K562 (cell line): Measurements from ENCODE around the gene P2RX3. TPM values are rescaled to one million over a fixed set of nuclear protein-coding genes. Genes with fewer than 3 reads are reported as not detected.

ENCODE experiments used
- ATAC-seq: fragments of 200-7000 bp; cut with Tn5 transposase; 3 replicates; pipeline ENCODE4 v1.9.1; 2020; ENCODE audit warnings: moderate library complexity
- BruUV-seq: library from RNA; stranded (reverse); fragments of 400-500 nt; replicated peaks from 2 replicates; lab custom pipeline; 2021; lab: Mats Ljungman, UMichigan
- CTCF ChIA-PET: fragments of 300-600 bp; formaldehyde crosslinking; extraction: SDS; loops from one replicate; lab custom pipeline; 2021; ENCODE audit warnings: low intra/inter-chr PET ratio; lab: Yijun Ruan, JAX
- POLR2A ChIA-PET: fragments of 300-600, 350-650 bp; sonication (Branson Sonifier 250); formaldehyde crosslinking; extraction: SDS; loops from one replicate; lab custom pipeline; 2021; ENCODE audit warnings: antibody characterized with exemption, inconsistent platforms; lab: Yijun Ruan, JAX
- DNase-seq, 4 experiments: peaks; one replicate each; pipeline versions ENCODE4 v3.0.0 to v3.0.0-alpha.2; 2011 to 2018; ENCODE audit warnings: low spot score in 3 of 4, mixed read lengths in 3 of 4; ENCODE audit errors: extremely low read depth in 1 of 4
- FAIRE-seq: peaks from 2 replicates; lab custom pipeline; 2011; peaks lifted over from hg19 to GRCh38; lab: Jason Lieb, UNC
- H2AFZ ChIP-seq: 2 replicates; pipeline ENCODE4 v1.6.0; 2011; ENCODE audit warnings: low read depth, low read length, control low read depth, inconsistent platforms
- H3K27ac ChIP-seq: fragments of 200-600 bp; 3 replicates; pipeline ENCODE4 v1.8.0; 2011; ENCODE audit warnings: low read depth, mild to moderate bottlenecking, control low read depth, inconsistent platforms, low read length, moderate library complexity, mixed read lengths; ENCODE audit errors: extremely low read depth
- H3K27me3 ChIP-seq, 2 experiments: fragments of 300-600 bp in 1 of 2; 2 replicates in 1 of 2; 3 replicates in 1 of 2; pipeline versions ENCODE4 v1.6.0 to v1.8.0; 2011; ENCODE audit warnings: inconsistent platforms in 2 of 2, low read length in 2 of 2, mild to moderate bottlenecking in 1 of 2, mixed read lengths in 1 of 2, moderate library complexity in 1 of 2; ENCODE audit not compliant: control insufficient read depth in 2 of 2, insufficient read depth in 2 of 2
- H3K36me3 ChIP-seq: fragments of 300-600 bp; 3 replicates; pipeline ENCODE4 v1.8.0; 2011; ENCODE audit warnings: mild to moderate bottlenecking, low read length, inconsistent platforms; ENCODE audit not compliant: control insufficient read depth, insufficient read depth
- H3K4me1 ChIP-seq, 2 experiments: fragments of 200-600 bp in 1 of 2; replicated peaks in 1 of 2; 2 replicates in 1 of 2; 3 replicates in 1 of 2; pipeline versions ENCODE4 v1.5.1 to v1.8.0; 2011; ENCODE audit warnings: inconsistent platforms in 2 of 2, low read length in 2 of 2, mild to moderate bottlenecking in 1 of 2, mixed read lengths in 1 of 2, moderate library complexity in 1 of 2; ENCODE audit not compliant: control insufficient read depth in 2 of 2, insufficient read depth in 2 of 2
- H3K4me2 ChIP-seq: 2 replicates; pipeline ENCODE4 v1.6.1; 2011; ENCODE audit warnings: low read length, control low read depth, inconsistent platforms, mixed read lengths; ENCODE audit not compliant: insufficient read depth
- H3K4me3 ChIP-seq: fragments of 200-600 bp; sonication (generic), shearing (Covaris generic); 2 replicates; pipeline ENCODE4 v1.5.1; 2016; ENCODE audit warnings: control low read depth, inconsistent platforms
- H3K79me2 ChIP-seq: fragments of 200-600 bp; 3 replicates; pipeline ENCODE4 v1.8.0; 2011; ENCODE audit warnings: low read length, inconsistent platforms; ENCODE audit not compliant: control insufficient read depth, insufficient read depth
- H3K9ac ChIP-seq, 2 experiments: 2 replicates each; pipeline versions ENCODE4 v1.6.0 to v1.6.1; 2011; ENCODE audit warnings: low read depth in 2 of 2, low read length in 2 of 2, control low read depth in 1 of 2, inconsistent platforms in 1 of 2, mild to moderate bottlenecking in 1 of 2, mixed read lengths in 1 of 2; ENCODE audit not compliant: insufficient read depth in 1 of 2
- H3K9me1 ChIP-seq: one replicate; pipeline ENCODE4 v1.6.0; 2011; ENCODE audit warnings: inconsistent platforms, mild to moderate bottlenecking, low read length, moderate library complexity; ENCODE audit not compliant: control insufficient read depth, insufficient read depth
- H3K9me3 ChIP-seq: replicated peaks from 2 replicates; pipeline ENCODE4 v1.5.1; 2011; ENCODE audit warnings: low read depth, low read length, inconsistent platforms; ENCODE audit not compliant: control insufficient read depth, insufficient read depth
- H4K20me1 ChIP-seq: replicated peaks from 2 replicates; pipeline ENCODE4 v1.6.1; 2011; ENCODE audit warnings: low read length, inconsistent platforms, mixed read lengths; ENCODE audit not compliant: control insufficient read depth, insufficient read depth
- ARHGAP35 ChIP-seq: fragments of 450-650 bp; IDR thresholded peaks from 2 replicates; pipeline ENCODE4 v1.6.1; 2018; ENCODE audit not compliant: partially characterized antibody
- CEBPG ChIP-seq, 3 experiments: fragments of 200-800 bp in 1 of 3; sonication (Bioruptor generic) in 1 of 3; sonication (generic) in 1 of 3; formaldehyde crosslinking in 1 of 3; IDR thresholded peaks in 2 of 3; conservative IDR thresholded peaks in 1 of 3; 2 replicates each; pipeline versions ENCODE4 v1.6.1 to v1.8.0; 2016 to 2022; ENCODE audit warnings: missing compliant biosample characterization in 2 of 3, missing genetic modification characterization in 2 of 3, mild to moderate bottlenecking in 1 of 3, missing genetic modification reagents in 1 of 3
- L3MBTL2 ChIP-seq: fragments of 450-650 bp; IDR thresholded peaks from 2 replicates; pipeline ENCODE4 v1.6.1; 2016; ENCODE audit warnings: mild to moderate bottlenecking, moderate library complexity
- POLR2H ChIP-seq: IDR thresholded peaks from 2 replicates; pipeline ENCODE4 v1.6.1; 2016; ENCODE audit warnings: missing genetic modification characterization, low read depth, mild to moderate bottlenecking, control low read depth, missing compliant biosample characterization, moderate library complexity
- SRSF7 ChIP-seq: fragments of 200-400 bp; formaldehyde crosslinking; optimal IDR thresholded peaks from 2 replicates; pipeline ENCODE3; 2017; ENCODE audit warnings: mild to moderate bottlenecking, low read depth, low read length
- TAF15 ChIP-seq: fragments of 200-400 bp; formaldehyde crosslinking; IDR thresholded peaks from 2 replicates; pipeline ENCODE4 v1.6.1; 2017; ENCODE audit warnings: mild to moderate bottlenecking, low read depth, low read length, moderate library complexity
- ZKSCAN3 ChIP-seq: fragments of 250-450 bp; sonication (Bioruptor Pico); IDR thresholded peaks from 2 replicates; pipeline ENCODE4 v1.4.0; 2020
- ZNF57 ChIP-seq: fragments of 450-650 bp; formaldehyde crosslinking; IDR thresholded peaks from 2 replicates; pipeline ENCODE4 v1.4.0; 2020; ENCODE audit warnings: mild to moderate bottlenecking, moderate library complexity
- WGBS: fragments of 100-300 bp; shearing (Covaris generic); methylation state at CpG from one replicate; pipeline ENCODE4 v1.1.6; 2016; ENCODE audit warnings: low coverage, mixed read lengths; ENCODE audit not compliant: insufficient coverage; ENCODE audit errors: missing lambda C conversion rate; 5-methylcytosine and 5-hydroxymethylcytosine counted together
- in situ Hi-C: fragments of 300-500 bp; cut with MboI; formaldehyde crosslinking; loops from 4 replicates; pipeline ENCODE4 v1.15.0; 2018; ENCODE audit warnings: inconsistent platforms, mixed read lengths
- intact Hi-C: fragments of 100-400 bp; cut with micrococcal nuclease; formaldehyde crosslinking; loops from 2 replicates; pipeline ENCODE4 v1.14.2; 2022
- polyA plus RNA-seq, 8 experiments: library from polyadenylated mRNA; depleted of rRNA in 4 of 8; stranded (reverse) in 5 of 8; unstranded in 3 of 8; fragments of >200 nt; fragmentation: Nextera tagmentation in 2 of 8; fragmentation: Illumina TruSeq in 1 of 8; extraction: Ambion mirVana in 2 of 8; extraction: Trizol in 1 of 8; gene quantifications; 2 replicates each; pipeline versions ENCODE4 v1.2.1 to v1.2.3, GENCODE V29; 2011 to 2014; ENCODE audit warnings: inconsistent platforms in 1 of 8, missing spikeins in 1 of 8
- total RNA-seq, 7 experiments: library from RNA; depleted of rRNA in 6 of 7; stranded (reverse); fragments of >200 nt in 6 of 7; fragmentation: Illumina TruSeq in 2 of 7; extraction: Trizol in 2 of 7; gene quantifications; 2 replicates each; pipeline versions ENCODE4 v1.2.1 to v1.2.3, GENCODE V29; 2011 to 2021; ENCODE audit warnings: low replicate concordance in 1 of 7
- TF ChIP-seq, protein P1 (sequence below): sonication (generic); formaldehyde crosslinking; IDR thresholded peaks from 2 replicates; pipeline ENCODE4 v1.4.0; 2020; ENCODE audit warnings: mild to moderate bottlenecking, missing genetic modification reagents
- TF ChIP-seq, protein P2 (sequence below), 2 experiments: fragments of 450-650 bp in 1 of 2; sonication (generic) in 1 of 2; formaldehyde crosslinking; conservative IDR thresholded peaks; 2 replicates each; pipeline versions ENCODE4 v1.4.0 to v1.8.1; 2020 to 2022; ENCODE audit warnings: mild to moderate bottlenecking in 1 of 2, missing genetic modification reagents in 1 of 2
- TF ChIP-seq, protein P3 (sequence below): fragments of 450-650 bp; IDR thresholded peaks from 2 replicates; pipeline ENCODE4 v1.6.1; 2018; ENCODE audit not compliant: partially characterized antibody
- TF ChIP-seq, protein P4 (sequence below): sonication (generic); formaldehyde crosslinking; IDR thresholded peaks from 2 replicates; pipeline ENCODE4 v1.8.0; 2022; ENCODE audit warnings: missing genetic modification reagents, mild to moderate bottlenecking, moderate library complexity, borderline replicate concordance

Gene P2RX3
- total and polyA plus RNA-seq, 9 of the 15 experiments (the other 6 are each of a cell fraction or from before 2014, with no cell fraction given) = not detected

DNA sequence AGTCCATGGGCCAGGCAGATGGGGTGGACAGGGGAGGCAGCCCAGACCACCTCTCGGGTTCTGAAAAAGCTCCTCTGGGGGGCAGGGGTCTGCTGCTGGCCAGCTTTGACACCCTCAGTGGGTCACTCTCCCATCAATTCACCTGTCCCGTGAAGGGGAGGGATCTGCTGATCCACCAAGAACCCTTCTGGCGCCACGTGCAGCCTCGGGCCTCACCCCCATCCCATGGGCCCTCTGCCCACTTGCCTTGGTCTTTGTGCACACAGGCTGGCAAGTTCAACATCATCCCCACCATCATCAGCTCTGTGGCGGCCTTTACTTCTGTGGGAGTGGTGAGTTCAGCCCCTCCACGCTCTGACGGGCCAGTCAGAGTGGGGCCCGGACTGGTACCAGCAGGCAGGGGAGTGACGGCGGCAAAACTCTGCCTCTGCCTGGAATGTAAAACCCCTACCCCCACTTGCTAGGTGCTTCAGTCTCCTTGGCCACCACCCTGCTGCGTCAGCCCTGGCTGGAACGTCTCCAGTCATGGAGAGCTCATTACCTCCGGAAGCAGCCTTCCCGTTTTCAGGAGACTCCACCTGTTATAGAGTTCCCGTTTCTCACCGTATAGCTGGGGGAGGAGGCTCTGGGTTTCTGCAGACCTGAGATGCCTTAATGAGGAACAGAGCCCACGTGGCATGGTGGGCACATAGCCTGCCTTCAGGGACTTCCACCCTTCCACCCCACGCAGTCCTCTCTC, 30.1 kb downstream of the P2RX3 start:
- Histone ChIP-seq H3K9me1 (no peaks in the 10 kb centered on the region), H3K9ac (peak overlapping the region in 1 of 2 experiments; percentile 83; a peak in 2 of 4 replicates), H4K20me1 (no peaks in the 10 kb centered on the region), H3K4me2 (peak overlapping the region; percentile 42), H3K27ac (no peak overlapping the region), H3K4me1 (peaks cover 12 to 18% of the 10 kb centered on the region in 2 experiments; a peak in 4 of 5 replicates), H3K4me3 (no peak overlapping the region), H3K27me3 (no peaks in the 10 kb centered on the region), H3K9me3 (no peaks in the 10 kb centered on the region), H3K36me3 (no peaks in the 10 kb centered on the region), H3K79me2 (no peaks in the 10 kb centered on the region), H2AFZ (peak overlapping the region; percentile 77)
- CTCF ChIA-PET = no interaction called here
- 15% methylated on average over 19 of the region's 19 CpGs for WGBS
- FAIRE-seq (no peak), DNase-seq (peak in 1 of 4 experiments; percentile 25), ATAC-seq (peak; percentile 63)
- in situ Hi-C loops (no loop called here), intact Hi-C loops (no loop called here)
- POLR2A ChIA-PET = interaction anchor here (0.6 to 1.1 kb wide), 3 partner anchors 9 to 12 kb away, joined by 3 to 5 read pairs (median 4); no protein-coding TSS in a partner anchor
- BruUV-seq = no TSS peak
- TF ChIP-seq POLR2H (tag) (no peak), CEBPG (CRISPR knock-in tag; IDR thresholded peaks at IDR 0.05) (no peak), CEBPG (tag; conservative IDR thresholded peaks at IDR 0.05 in 1 of 2, IDR thresholded peaks at IDR 0.05 in 1 of 2) (no peak), L3MBTL2 (no peak), SRSF7 (no peak), ARHGAP35 (no peak), TAF15 (no peak), ZNF57 (CRISPR knock-in tag) (no peak), ZKSCAN3 (no peak)
- TF ChIP-seq, protein P1, sequence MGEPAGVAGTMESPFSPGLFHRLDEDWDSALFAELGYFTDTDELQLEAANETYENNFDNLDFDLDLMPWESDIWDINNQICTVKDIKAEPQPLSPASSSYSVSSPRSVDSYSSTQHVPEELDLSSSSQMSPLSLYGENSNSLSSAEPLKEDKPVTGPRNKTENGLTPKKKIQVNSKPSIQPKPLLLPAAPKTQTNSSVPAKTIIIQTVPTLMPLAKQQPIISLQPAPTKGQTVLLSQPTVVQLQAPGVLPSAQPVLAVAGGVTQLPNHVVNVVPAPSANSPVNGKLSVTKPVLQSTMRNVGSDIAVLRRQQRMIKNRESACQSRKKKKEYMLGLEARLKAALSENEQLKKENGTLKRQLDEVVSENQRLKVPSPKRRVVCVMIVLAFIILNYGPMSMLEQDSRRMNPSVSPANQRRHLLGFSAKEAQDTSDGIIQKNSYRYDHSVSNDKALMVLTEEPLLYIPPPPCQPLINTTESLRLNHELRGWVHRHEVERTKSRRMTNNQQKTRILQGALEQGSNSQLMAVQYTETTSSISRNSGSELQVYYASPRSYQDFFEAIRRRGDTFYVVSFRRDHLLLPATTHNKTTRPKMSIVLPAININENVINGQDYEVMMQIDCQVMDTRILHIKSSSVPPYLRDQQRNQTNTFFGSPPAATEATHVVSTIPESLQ = no peak
- TF ChIP-seq, protein P2, sequence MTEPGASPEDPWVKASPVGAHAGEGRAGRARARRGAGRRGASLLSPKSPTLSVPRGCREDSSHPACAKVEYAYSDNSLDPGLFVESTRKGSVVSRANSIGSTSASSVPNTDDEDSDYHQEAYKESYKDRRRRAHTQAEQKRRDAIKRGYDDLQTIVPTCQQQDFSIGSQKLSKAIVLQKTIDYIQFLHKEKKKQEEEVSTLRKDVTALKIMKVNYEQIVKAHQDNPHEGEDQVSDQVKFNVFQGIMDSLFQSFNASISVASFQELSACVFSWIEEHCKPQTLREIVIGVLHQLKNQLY (CRISPR knock-in tag; conservative IDR thresholded peaks at IDR 0.05) = no peak
- TF ChIP-seq, protein P3, sequence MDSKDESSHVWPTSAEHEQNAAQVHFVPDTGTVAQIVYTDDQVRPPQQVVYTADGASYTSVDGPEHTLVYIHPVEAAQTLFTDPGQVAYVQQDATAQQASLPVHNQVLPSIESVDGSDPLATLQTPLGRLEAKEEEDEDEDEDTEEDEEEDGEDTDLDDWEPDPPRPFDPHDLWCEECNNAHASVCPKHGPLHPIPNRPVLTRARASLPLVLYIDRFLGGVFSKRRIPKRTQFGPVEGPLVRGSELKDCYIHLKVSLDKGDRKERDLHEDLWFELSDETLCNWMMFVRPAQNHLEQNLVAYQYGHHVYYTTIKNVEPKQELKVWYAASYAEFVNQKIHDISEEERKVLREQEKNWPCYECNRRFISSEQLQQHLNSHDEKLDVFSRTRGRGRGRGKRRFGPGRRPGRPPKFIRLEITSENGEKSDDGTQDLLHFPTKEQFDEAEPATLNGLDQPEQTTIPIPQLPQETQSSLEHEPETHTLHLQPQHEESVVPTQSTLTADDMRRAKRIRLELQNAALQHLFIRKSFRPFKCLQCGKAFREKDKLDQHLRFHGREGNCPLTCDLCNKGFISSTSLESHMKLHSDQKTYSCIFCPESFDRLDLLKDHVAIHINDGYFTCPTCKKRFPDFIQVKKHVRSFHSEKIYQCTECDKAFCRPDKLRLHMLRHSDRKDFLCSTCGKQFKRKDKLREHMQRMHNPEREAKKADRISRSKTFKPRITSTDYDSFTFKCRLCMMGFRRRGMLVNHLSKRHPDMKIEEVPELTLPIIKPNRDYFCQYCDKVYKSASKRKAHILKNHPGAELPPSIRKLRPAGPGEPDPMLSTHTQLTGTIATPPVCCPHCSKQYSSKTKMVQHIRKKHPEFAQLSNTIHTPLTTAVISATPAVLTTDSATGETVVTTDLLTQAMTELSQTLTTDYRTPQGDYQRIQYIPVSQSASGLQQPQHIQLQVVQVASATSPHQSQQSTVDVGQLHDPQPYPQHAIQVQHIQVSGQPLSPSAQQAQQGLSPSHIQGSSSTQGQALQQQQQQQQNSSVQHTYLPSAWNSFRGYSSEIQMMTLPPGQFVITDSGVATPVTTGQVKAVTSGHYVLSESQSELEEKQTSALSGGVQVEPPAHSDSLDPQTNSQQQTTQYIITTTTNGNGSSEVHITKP = peak; percentile 28
- TF ChIP-seq, protein P4, sequence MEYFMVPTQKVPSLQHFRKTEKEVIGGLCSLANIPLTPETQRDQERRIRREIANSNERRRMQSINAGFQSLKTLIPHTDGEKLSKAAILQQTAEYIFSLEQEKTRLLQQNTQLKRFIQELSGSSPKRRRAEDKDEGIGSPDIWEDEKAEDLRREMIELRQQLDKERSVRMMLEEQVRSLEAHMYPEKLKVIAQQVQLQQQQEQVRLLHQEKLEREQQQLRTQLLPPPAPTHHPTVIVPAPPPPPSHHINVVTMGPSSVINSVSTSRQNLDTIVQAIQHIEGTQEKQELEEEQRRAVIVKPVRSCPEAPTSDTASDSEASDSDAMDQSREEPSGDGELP (CRISPR knock-in tag) = 0 out of 2 replicates have a peak, but pooled peaks have one; percentile 6
